BE2C (cell line): ENCODE measurements around the gene ITGB5.

Experiments
- DNase-seq: peaks from one replicate; pipeline ENCODE4 v3.0.0-alpha.2; 2020
- H3K27me3 ChIP-seq: fragments of 250-450 bp; sonication (Bioruptor Pico); 2 replicates; pipeline ENCODE4 v1.5.1; 2020; ENCODE audit warnings: mild to moderate bottlenecking
- H3K36me3 ChIP-seq: fragments of 250-450 bp; sonication (Bioruptor Pico); 2 replicates; pipeline ENCODE4 v1.5.1; 2020; ENCODE audit warnings: mild to moderate bottlenecking
- H3K4me1 ChIP-seq: fragments of 250-450 bp; sonication (Bioruptor Pico); 2 replicates; pipeline ENCODE4 v1.5.1; 2020
- H3K4me3 ChIP-seq: 2 replicates; pipeline ENCODE4 v1.5.1; 2011; ENCODE audit warnings: low read depth, low read length
- H3K9me3 ChIP-seq: fragments of 250-450 bp; sonication (Bioruptor Pico); 2 replicates; pipeline ENCODE4 v1.5.1; 2020
- CTCF ChIP-seq: IDR thresholded peaks from 2 replicates; pipeline ENCODE4 v1.5.1; 2012; ENCODE audit warnings: mild to moderate bottlenecking, low read depth, low read length

Gene ITGB5

GRCh38 chr3:124851905-124852304, 35.3 kb downstream of the ITGB5 start:
- H3K4me1 ChIP-seq, result peaks cover 3% of the 10 kb centered on the region; the same call in 1 of the 2 replicates
- H3K27me3 ChIP-seq, result no peaks in the 10 kb centered on the region
- DNase-seq, result no peak
- no peak overlapping the region for H3K4me3 ChIP-seq
- H3K36me3 ChIP-seq, result peaks cover 8% of the 10 kb centered on the region
- H3K9me3 ChIP-seq, result no peaks in the 10 kb centered on the region
- TF ChIP-seq CTCF, result no peak

- no peak for TF ChIP-seq CTCF
- Histone ChIP-seq H3K4me3 (no peak overlapping the region), H3K4me1 (peaks cover 3% of the 10 kb centered on the region; the same call in 1 of the 2 replicates), H3K27me3 (no peaks in the 10 kb centered on the region), H3K36me3 (peaks cover 12% of the 10 kb centered on the region), H3K9me3 (no peaks in the 10 kb centered on the region)
- DNase-seq, result no peak
Observed at GRCh38 chr3:124851136-124851535, 36.0 kb downstream of the ITGB5 start.

GRCh38 chr3:124850633-124851032, 36.5 kb downstream of the ITGB5 start:
- Histone ChIP-seq H3K4me1 (peaks cover 3% of the 10 kb centered on the region; the same call in 1 of the 2 replicates), H3K9me3 (no peaks in the 10 kb centered on the region), H3K36me3 (peaks cover 12% of the 10 kb centered on the region), H3K27me3 (no peaks in the 10 kb centered on the region), H3K4me3 (no peak overlapping the region)
- no peak for TF ChIP-seq CTCF
- no peak for DNase-seq

GRCh38 chr3:124850212-124850611, 37.0 kb downstream of the ITGB5 start:
- H3K36me3 ChIP-seq, result peaks cover 12% of the 10 kb centered on the region
- H3K27me3 ChIP-seq, result no peaks in the 10 kb centered on the region
- no peak overlapping the region for H3K4me3 ChIP-seq
- no peaks in the 10 kb centered on the region for H3K9me3 ChIP-seq
- no peak for TF ChIP-seq CTCF
- H3K4me1 ChIP-seq, result peaks cover 3% of the 10 kb centered on the region; the same call in 1 of the 2 replicates
- DNase-seq, result no peak

GRCh38 chr3:124848300-124848699, 38.9 kb downstream of the ITGB5 start:
- Histone ChIP-seq H3K9me3 (no peaks in the 10 kb centered on the region), H3K27me3 (no peaks in the 10 kb centered on the region), H3K4me1 (peaks cover 9% of the 10 kb centered on the region), H3K4me3 (no peak overlapping the region), H3K36me3 (peaks cover 12% of the 10 kb centered on the region)
- TF ChIP-seq CTCF, result no peak
- no peak for DNase-seq

- no peaks in the 10 kb centered on the region for H3K27me3 ChIP-seq
- H3K9me3 ChIP-seq, result no peaks in the 10 kb centered on the region
- no peak for TF ChIP-seq CTCF
- H3K4me3 ChIP-seq, result no peak overlapping the region
- DNase-seq, result no peak
- peaks cover 12% of the 10 kb centered on the region for H3K36me3 ChIP-seq
- peaks cover 13% of the 10 kb centered on the region for H3K4me1 ChIP-seq
Observed at GRCh38 chr3:124847863-124848262, 39.3 kb downstream of the ITGB5 start.
